HG02870 (cell line): ENCODE measurements around the gene SPINK4.

Experiments
- ATAC-seq: cut with Tn5 transposase; IDR thresholded peaks from one replicate; pipeline ENCODE4 v1.9.1; 2021; ENCODE audit warnings: mild to moderate bottlenecking, moderate library complexity; ENCODE audit not compliant: unreplicated experiment

SPINK4 gene

DNA sequence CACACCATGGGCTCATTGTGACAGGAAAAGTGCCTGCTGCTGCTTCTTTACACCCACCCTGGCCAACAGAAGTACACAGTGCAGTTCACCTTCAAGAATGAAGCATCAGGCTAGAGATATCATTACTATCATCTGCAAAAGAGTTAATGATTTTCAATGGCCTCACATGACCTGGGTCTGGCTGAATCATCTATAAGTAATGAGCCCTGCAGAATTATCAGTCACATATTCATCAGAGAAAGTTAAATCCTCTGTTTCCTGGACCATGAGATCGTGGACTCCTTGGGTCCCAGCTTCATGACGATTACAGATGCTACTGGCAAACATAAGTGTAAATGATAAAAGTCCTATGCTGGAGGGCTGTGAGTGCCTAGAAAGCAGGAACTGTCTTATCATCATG is 16.3 kb downstream of the SPINK4 start:
- ATAC-seq: no peak

DNA sequence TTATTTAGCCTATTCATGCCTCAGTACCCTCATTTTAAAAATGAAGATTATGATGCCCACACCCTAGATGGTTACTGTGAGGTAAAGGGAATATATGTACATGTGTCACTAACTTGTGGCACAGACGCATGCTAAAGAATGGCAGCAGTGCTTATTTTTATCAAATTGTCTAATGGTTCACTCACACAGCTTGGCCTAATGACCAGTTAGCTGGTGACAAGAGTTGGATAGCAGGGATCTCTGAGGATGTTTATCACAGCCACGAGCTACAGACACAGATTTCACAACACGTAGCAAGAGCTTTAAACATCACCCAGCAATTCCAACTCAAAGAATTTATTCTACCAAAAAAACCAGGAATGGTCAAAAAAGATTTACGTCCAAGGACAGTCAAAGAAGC is 17.3 kb downstream of the SPINK4 start:
- no peak for ATAC-seq

- no peak for ATAC-seq
Observed at GRCh38 chr9:33260372-33260771, 20.4 kb downstream of the SPINK4 start.

DNA sequence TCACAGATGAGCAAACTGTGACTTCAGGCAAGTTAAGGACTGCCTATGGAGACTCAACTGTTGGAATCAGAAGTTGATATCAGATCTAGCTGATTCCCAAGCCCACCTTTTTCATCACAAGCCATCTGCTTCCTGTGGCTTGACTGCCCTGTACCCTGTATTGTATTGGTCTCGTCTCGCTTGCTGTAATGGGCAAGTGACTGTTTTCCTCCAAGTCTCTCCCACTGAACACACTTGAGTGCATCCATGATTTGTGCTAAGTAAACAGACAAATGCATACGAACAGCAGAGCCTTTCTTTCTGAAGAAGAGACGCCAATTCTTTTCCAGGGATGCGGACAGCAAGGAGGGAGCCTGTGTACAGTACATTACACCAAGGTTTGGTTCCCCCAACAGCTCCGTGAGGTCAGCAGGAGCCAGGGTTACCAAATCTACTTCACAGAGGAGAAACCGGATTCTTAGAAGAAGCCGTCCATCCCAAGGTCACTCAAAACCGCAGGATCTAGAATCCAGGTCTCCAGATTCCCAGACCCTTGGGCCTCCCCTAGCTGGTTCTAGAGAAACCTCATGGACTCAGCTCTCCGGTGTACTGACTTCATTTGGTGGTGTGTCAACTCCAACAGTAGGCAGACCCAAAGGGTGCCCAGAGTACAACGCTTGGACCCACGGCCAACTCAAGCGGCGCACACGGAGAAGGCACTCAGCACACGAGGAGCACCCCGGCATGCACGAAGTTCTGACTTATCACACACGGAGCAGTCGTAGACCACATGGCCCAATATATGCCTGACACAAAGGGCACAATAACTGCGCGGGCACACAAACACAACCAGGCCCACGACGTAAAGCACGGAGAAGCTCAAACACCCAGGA is 23.4 kb downstream of the SPINK4 start:
- no peak for ATAC-seq

DNA sequence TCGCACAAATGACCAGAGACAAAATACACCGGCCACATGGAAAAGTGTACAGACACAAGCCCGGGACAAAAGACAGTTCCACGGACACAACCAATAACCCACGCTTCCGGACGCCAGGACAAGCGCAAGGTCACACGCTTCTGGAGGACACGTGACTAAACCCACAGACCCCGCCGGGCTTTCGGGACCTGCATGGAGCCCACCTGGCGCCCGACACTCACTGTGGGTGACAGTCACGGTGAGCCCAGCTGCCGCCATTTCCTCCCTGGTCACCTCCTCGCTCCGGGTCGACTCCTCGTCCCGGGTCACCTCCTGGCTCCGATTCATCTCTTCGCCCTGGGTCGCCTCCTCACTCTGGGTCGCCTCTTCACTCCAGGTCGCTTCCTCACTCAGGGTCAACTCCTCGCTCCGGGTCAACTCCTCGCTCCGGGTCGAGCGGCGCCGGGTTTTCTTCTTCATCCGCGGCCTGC is 24.1 kb downstream of the SPINK4 start:
- ATAC-seq: peak; percentile 28

- peak; percentile 87 for ATAC-seq
Observed at GRCh38 chr9:33264473-33265177, 24.7 kb downstream of the SPINK4 start, which contains the start of the genes BAG1 and CHMP5. Gene BAG1, minus strand, starts transcription at chr9:33264708. Gene CHMP5, plus strand, starts transcription at chr9:33265049. Its CDS starts 30 bp downstream, at chr9:33265079.

DNA sequence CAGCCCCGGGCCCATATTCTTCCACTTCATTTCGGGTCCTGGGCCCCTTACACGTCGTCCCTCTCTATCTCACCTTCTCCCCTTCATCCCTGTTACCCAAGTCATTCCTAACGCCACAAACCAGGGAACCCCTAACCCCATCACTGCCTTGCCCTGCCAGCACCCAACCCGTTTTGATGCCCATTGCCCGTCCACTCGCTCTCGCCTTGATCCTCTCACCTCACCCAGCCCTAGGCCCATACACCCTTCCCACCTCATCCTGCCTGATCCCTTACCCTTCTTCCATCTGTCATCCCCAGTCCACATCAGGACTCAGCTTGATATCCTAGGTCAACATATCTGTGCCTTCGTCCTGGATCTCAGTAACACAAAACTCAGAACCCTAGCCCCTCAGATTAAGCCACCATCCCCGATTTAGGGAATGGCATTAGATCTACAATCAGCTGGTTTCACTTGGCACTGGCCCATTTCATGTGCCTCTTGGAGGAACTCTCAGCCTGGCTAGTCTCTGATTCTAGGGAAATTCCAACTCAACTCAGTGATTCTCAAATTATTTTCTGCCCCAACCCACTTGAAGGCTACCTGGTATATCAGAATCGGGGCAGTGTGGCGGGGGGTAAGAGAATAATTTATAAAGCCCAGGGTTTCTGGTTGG is 25.4 kb downstream of the SPINK4 start:
- ATAC-seq: no peak

GRCh38 chr9:33267151-33267767 is 27.3 kb downstream of the SPINK4 start:
- ATAC-seq: no peak

GRCh38 chr9:33270146-33270545 is 30.2 kb downstream of the SPINK4 start:
- ATAC-seq: no peak

DNA sequence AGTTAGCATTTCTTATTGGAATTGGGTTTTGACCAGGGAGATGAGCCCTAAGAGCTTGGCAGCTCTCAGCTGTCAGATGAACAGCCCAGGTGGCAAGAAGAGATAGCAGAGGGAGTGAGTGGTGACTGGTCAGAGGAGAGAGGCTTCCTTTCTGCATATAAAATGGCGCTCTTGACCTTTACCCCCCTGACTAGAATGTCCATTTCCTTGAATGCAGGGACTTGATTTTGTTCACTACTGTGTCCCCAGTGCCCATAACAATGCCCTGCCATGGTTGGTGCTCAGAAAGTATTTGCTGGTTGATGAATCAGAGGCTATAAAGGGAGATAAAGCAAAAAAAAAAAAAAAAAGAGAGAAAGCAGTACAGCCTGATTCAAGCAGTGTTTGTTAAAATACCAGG is 32.1 kb downstream of the SPINK4 start:
- no peak for ATAC-seq

- ATAC-seq: no peak
Observed at GRCh38 chr9:33273266-33273971, 33.5 kb downstream of the SPINK4 start.

DNA sequence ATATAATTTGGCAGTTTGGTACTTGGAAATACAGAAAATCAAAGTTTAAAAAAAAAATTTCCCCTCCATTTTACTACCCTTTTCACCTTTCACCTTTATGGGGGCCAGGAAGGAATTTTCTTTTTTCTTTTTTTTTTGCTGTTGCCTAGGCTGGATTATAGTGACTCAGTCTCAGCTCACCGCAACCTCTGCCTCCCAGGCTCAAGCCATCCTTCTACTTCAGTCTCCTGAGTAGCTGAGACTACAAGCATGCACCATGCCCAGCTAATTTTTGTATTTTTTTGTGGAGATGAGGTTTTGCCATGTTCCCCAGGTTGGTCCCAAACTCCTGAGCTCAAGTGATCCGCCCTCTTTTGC is 34.0 kb downstream of the SPINK4 start:
- no peak for ATAC-seq

- no peak for ATAC-seq
Observed at GRCh38 chr9:33277484-33277883, 37.5 kb downstream of the SPINK4 start.

DNA sequence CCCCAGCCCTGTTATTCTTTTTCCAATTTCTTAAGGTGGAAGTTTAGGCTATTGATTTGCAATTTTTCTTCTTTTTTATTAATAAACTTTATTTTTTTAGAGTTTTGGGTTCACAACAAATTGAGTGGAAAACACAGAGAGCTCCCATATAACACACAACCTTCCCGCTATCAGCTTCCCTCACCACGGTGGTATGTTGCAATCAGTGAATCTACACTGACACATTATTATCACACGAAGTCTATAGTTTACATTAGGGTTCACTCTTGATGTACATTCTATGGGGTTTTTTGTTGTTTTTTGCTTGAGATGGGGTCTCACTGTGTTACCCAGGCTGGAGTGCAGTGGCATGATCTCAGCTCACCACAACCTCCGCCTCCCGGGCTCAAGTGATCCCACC is 45.5 kb downstream of the SPINK4 start:
- no peak for ATAC-seq

- no peak for ATAC-seq
Observed at GRCh38 chr9:33287087-33287490, 47.1 kb downstream of the SPINK4 start.

GRCh38 chr9:33288235-33288634 is 48.3 kb downstream of the SPINK4 start:
- no peak for ATAC-seq

DNA sequence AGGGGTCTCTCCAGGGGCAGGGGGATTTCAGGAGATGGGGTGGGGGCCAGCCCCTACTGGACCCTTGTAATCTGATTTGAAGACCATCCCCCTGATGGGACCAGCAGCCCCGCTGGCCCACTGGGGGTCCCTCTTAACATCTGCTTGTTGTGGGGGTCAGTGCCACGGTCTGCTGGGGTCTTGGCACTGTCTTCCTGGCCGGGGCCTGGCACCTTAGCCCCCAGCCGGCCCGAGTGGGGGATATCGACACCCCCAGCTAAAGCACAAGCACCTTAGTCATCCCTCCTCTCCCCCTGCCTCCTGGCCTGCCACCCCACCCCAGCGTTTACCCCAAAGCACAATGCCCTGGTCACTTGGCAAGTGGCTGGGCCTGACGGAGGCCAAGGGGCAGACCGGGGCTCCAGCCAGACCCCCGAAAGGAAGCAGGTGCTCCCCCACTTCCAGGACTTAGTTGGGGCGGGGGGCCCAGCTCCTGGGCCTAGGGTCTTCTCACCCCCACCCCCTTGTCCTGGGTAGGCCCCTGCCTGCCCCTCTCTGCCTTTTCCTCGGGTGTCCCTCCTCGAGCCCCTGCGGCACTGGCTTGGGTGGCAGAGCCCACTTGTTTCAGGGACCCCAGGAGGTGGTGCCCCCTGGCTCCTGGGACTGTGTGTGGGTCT is 49.0 kb downstream of the SPINK4 start:
- no peak for ATAC-seq

GRCh38 chr9:33289496-33289895 is 49.5 kb downstream of the SPINK4 start:
- no peak for ATAC-seq

DNA sequence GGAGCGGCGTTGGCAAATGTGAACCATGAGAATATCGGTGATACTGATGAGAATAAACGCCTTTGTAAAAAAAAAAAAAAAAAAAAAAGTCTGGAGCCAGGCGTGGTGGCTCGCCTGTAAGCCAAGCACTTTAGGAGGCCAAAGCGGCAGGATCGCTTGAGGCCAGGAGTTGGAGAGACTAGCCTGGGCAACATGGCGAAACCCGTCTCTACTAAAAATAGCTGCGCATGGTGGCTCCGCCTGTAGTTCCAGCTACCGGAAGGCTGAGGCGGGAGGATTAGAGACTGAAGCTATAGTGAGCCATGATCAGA is 49.9 kb downstream of the SPINK4 start:
- peak; percentile 24 for ATAC-seq
